Hepatocyte (in vitro differentiated cells): ENCODE measurements around the gene MIER2. TPM values are rescaled to one million over a fixed set of nuclear protein-coding genes. Genes with fewer than 3 reads are reported as not detected.

Experiments used
- DNase-seq: peaks from one replicate; pipeline ENCODE4 v3.0.0-alpha.2; 2016; ENCODE audit warnings: low spot score
- H2AFZ ChIP-seq: fragments of 200-600 bp; sonication (generic); 2 replicates; pipeline ENCODE4 v1.6.0; 2016; ENCODE audit warnings: antibody characterized with exemption, mild to moderate bottlenecking
- H3K27ac ChIP-seq: fragments of 200-600 bp; sonication (generic); 2 replicates; pipeline ENCODE4 v1.5.1; 2016; ENCODE audit warnings: mild to moderate bottlenecking
- H3K27me3 ChIP-seq: fragments of 200-600 bp; sonication (generic); 2 replicates; pipeline ENCODE4 v1.6.1; 2016
- H3K36me3 ChIP-seq: fragments of 200-600 bp; sonication (generic); replicated peaks from 2 replicates; pipeline ENCODE4 v1.5.1; 2016; ENCODE audit warnings: low read depth; ENCODE audit not compliant: insufficient read depth
- H3K4me1 ChIP-seq: fragments of 200-600 bp; sonication (generic); 2 replicates; pipeline ENCODE4 v1.5.1; 2016; ENCODE audit warnings: mild to moderate bottlenecking, moderate library complexity; ENCODE audit not compliant: insufficient read depth
- H3K4me2 ChIP-seq: fragments of 200-600 bp; sonication (generic); 2 replicates; pipeline ENCODE4 v1.6.0; 2016
- H3K4me3 ChIP-seq: fragments of 200-600 bp; sonication (generic); 2 replicates; pipeline ENCODE4 v1.5.1; 2016; ENCODE audit warnings: mild to moderate bottlenecking
- H3K79me2 ChIP-seq: fragments of 200-600 bp; sonication (generic); 2 replicates; pipeline ENCODE4 v1.6.0; 2017; ENCODE audit warnings: mild to moderate bottlenecking
- H3K9me2 ChIP-seq: fragments of 200-600 bp; sonication (generic); replicated peaks from 2 replicates; pipeline ENCODE4 v1.6.0; 2017; ENCODE audit warnings: mild to moderate bottlenecking; ENCODE audit not compliant: insufficient read depth
- H3K9me3 ChIP-seq: fragments of 200-600 bp; sonication (generic); 2 replicates; pipeline ENCODE4 v1.5.1; 2016; ENCODE audit warnings: low read depth, mild to moderate bottlenecking
- H4K20me1 ChIP-seq: fragments of 200-600 bp; sonication (generic); 2 replicates; pipeline ENCODE4 v1.6.0; 2016; ENCODE audit warnings: mild to moderate bottlenecking; ENCODE audit not compliant: insufficient read depth, poor library complexity, severe bottlenecking
- EZH2 ChIP-seq: fragments of 200-600 bp; sonication (generic); IDR thresholded peaks from 2 replicates; pipeline ENCODE4 v1.6.1; 2016; ENCODE audit warnings: antibody characterized with exemption, mild to moderate bottlenecking, borderline replicate concordance
- EZH2phosphoT487 ChIP-seq: fragments of 200-600 bp; sonication (generic); IDR thresholded peaks from one replicate; pipeline ENCODE4 v1.6.1; 2018; ENCODE audit warnings: antibody characterized with exemption, mild to moderate bottlenecking, low read depth, moderate library complexity; ENCODE audit not compliant: unreplicated experiment, severe bottlenecking
- WGBS: methylation state at CpG from one replicate; pipeline ENCODE4 v1.1.6; 2016; ENCODE audit warnings: low lambda C conversion rate; ENCODE audit errors: missing lambda C conversion rate; 5-methylcytosine and 5-hydroxymethylcytosine counted together
- polyA plus RNA-seq: library from polyadenylated mRNA; unstranded; fragments of >200 nt; fragmentation: Nextera tagmentation; extraction: Ambion mirVana; gene quantifications from 2 replicates; pipeline ENCODE4 v1.2.1, GENCODE V29; 2016
- total RNA-seq: library from RNA; depleted of rRNA; stranded (reverse); fragments of >200 nt; gene quantifications from 2 replicates; pipeline ENCODE4 v1.2.3, GENCODE V29; 2014
- TF ChIP-seq, protein P1 (sequence below): fragments of 200-600 bp; sonication (generic); IDR thresholded peaks from 2 replicates; pipeline ENCODE4 v1.5.1; 2016; ENCODE audit warnings: antibody characterized with exemption, mild to moderate bottlenecking; ENCODE audit not compliant: poor library complexity

MIER2 gene
- total and polyA plus RNA-seq, 2 experiments from 2014 or later = 8.4 to 47.3 TPM

GRCh38 chr19:289651-290371 is 54.8 kb downstream of the MIER2 start:
- Histone ChIP-seq H3K4me2 (peak overlapping the region; percentile 86), H3K36me3 (no peaks in the 10 kb centered on the region), H4K20me1 (no peaks in the 10 kb centered on the region), H3K4me3 (no peak overlapping the region), H3K27me3 (peaks cover 29% of the 10 kb centered on the region), H3K27ac (peak overlapping the region; percentile 80), H3K9me2 (no peaks in the 10 kb centered on the region), H3K9me3 (no peaks in the 10 kb centered on the region), H3K79me2 (no peaks in the 10 kb centered on the region), H3K4me1 (peaks cover 12% of the 10 kb centered on the region), H2AFZ (peak overlapping the region; percentile 71)
- peak; percentile 71 for DNase-seq
- TF ChIP-seq EZH2 = no peak
- TF ChIP-seq, protein P1, sequence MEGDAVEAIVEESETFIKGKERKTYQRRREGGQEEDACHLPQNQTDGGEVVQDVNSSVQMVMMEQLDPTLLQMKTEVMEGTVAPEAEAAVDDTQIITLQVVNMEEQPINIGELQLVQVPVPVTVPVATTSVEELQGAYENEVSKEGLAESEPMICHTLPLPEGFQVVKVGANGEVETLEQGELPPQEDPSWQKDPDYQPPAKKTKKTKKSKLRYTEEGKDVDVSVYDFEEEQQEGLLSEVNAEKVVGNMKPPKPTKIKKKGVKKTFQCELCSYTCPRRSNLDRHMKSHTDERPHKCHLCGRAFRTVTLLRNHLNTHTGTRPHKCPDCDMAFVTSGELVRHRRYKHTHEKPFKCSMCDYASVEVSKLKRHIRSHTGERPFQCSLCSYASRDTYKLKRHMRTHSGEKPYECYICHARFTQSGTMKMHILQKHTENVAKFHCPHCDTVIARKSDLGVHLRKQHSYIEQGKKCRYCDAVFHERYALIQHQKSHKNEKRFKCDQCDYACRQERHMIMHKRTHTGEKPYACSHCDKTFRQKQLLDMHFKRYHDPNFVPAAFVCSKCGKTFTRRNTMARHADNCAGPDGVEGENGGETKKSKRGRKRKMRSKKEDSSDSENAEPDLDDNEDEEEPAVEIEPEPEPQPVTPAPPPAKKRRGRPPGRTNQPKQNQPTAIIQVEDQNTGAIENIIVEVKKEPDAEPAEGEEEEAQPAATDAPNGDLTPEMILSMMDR = no peak
- no peak for TF ChIP-seq EZH2phosphoT487
- WGBS = 42% methylated on average over 23 of the region's 26 CpGs

GRCh38 chr19:288911-289310 is 55.7 kb downstream of the MIER2 start:
- peaks cover 20% of the 10 kb centered on the region for H3K27me3 ChIP-seq
- no peak overlapping the region for H3K4me3 ChIP-seq
- WGBS = 89% methylated on average over 10 of the region's 10 CpGs
- no peak for TF ChIP-seq EZH2phosphoT487
- TF ChIP-seq, protein P1 = no peak
- no peak for TF ChIP-seq EZH2
- no peaks in the 10 kb centered on the region for H4K20me1 ChIP-seq
- no peaks in the 10 kb centered on the region for H3K9me2 ChIP-seq
- H3K36me3 ChIP-seq = no peaks in the 10 kb centered on the region
- DNase-seq = no peak
- no peaks in the 10 kb centered on the region for H3K9me3 ChIP-seq
- H3K4me2 ChIP-seq = no peak overlapping the region
- H3K4me1 ChIP-seq = peaks cover 9% of the 10 kb centered on the region
- H3K79me2 ChIP-seq = no peaks in the 10 kb centered on the region
- no peak overlapping the region for H3K27ac ChIP-seq
- no peak overlapping the region for H2AFZ ChIP-seq

DNA sequence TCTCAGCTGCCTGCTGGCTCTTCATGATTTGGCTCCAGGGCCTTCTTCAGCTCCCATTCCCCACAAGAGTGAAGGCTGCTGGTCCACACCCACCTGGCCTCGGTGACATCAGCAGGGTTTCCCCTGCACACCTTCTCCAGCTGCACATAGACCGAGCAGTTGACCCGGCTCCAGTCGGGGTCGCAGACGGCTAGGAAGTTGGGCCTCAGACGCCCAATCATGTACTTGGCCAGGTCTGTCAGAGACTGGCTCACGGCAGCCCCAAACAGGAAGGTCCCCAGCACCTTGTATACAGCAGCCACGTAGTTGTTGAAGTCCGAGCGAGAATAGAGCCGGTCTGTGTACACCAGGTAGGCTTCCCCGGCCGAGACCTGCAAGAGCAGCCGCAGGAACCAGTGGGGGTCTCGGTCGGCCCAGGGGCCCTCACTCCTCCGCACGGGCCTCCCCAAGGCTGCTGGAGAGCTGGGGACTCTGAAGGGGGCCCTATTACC is 57.2 kb downstream of the MIER2 start:
- no peak overlapping the region for H3K27ac ChIP-seq
- no peak for TF ChIP-seq EZH2phosphoT487
- TF ChIP-seq EZH2 = no peak
- TF ChIP-seq, protein P1 = no peak
- DNase-seq = no peak
- no peaks in the 10 kb centered on the region for H3K79me2 ChIP-seq
- peaks cover 5% of the 10 kb centered on the region for H3K27me3 ChIP-seq
- no peak overlapping the region for H2AFZ ChIP-seq
- no peaks in the 10 kb centered on the region for H4K20me1 ChIP-seq
- H3K4me1 ChIP-seq = peaks cover 9% of the 10 kb centered on the region
- 89% methylated on average over 14 of the region's 19 CpGs for WGBS
- H3K36me3 ChIP-seq = no peaks in the 10 kb centered on the region
- H3K4me2 ChIP-seq = no peak overlapping the region
- H3K9me2 ChIP-seq = no peaks in the 10 kb centered on the region
- H3K9me3 ChIP-seq = no peaks in the 10 kb centered on the region
- H3K4me3 ChIP-seq = no peak overlapping the region
